Activated CD4-positive, alpha-beta memory T cell treated with anti-CD3 and anti-CD28 coated beads for 36 hours (primary cell): Measurements from ENCODE around the gene TMED8. TPM values are rescaled to one million over a fixed set of nuclear protein-coding genes. Genes with fewer than 3 reads are reported as not detected.

Experiments used
- total RNA-seq, 2 experiments: library from RNA; stranded (reverse); gene quantifications; one replicate each; pipeline ENCODE4 v1.2.3, GENCODE V29; 2021

The TMED8 gene
- total RNA-seq, 2 experiments from 2014 or later: 26.9 to 27.8 TPM

Other genes with a start within 250 kb of the TMED8 start
- gene ZDHHC22, start 235.3 kb downstream of the TMED8 start, total RNA-seq: not detected
- gene TMEM63C, start 195.3 kb downstream of the TMED8 start, total RNA-seq: 1 to 10 TPM in 1 of 2 experiments, under 1 TPM in 1; 0.80 to 1.7 TPM
- not detected for gene NGB, start 105.9 kb downstream of the TMED8 start, total RNA-seq
- 10 to 100 TPM; 12.9 to 13.1 TPM for gene POMT2, start 56.2 kb downstream of the TMED8 start, total RNA-seq
- 10 to 100 TPM; 23.1 to 24.4 TPM for gene GSTZ1, start 56.1 kb downstream of the TMED8 start, total RNA-seq
- under 1 TPM in 1 of 2 experiments, not detected in 1; 0.38 TPM for gene SAMD15, start 285 bp upstream of the TMED8 start, total RNA-seq
- gene NOXRED1, start 46.4 kb upstream of the TMED8 start, total RNA-seq: under 1 TPM; 0.59 to 0.65 TPM
- 10 to 100 TPM; 14.9 to 16.8 TPM for gene VIPAS39, start 80.5 kb upstream of the TMED8 start, total RNA-seq
- gene AHSA1, start 81.0 kb upstream of the TMED8 start, total RNA-seq: 100 to 1,000 TPM; 253 to 269 TPM
- not detected for gene ISM2, start 121.7 kb upstream of the TMED8 start, total RNA-seq
- 10 to 100 TPM; 23.6 to 23.9 TPM for gene SPTLC2, start 239.5 kb upstream of the TMED8 start, total RNA-seq